ENCODE data around the gene C1orf159. TPM values are rescaled to one million over a fixed set of nuclear protein-coding genes. Genes with fewer than 3 reads are reported as not detected.

Gene C1orf159
- total RNA-seq, 1 experiment from 2014 or later, result 32.4 TPM

GRCh38 chr1:1060281-1061000 is 55.4 kb downstream of the C1orf159 start:
- H3K27me3 Mint-ChIP-seq (ENCODE audit: unreplicated experiment), result no peaks in the 10 kb centered on the region
- H3K9me3 Mint-ChIP-seq (ENCODE audit: low read depth, unreplicated experiment), result no peaks in the 10 kb centered on the region
- DNase-seq, result no peak
- peak overlapping the region; percentile 70 for H3K27ac Mint-ChIP-seq (ENCODE audit: unreplicated experiment)
- intact Hi-C loops (cut with micrococcal nuclease; ENCODE audit: unreplicated experiment), result no loop called here
- BruUV-seq (replicated peaks), result no TSS peak
- peaks cover 82% of the 10 kb centered on the region for H3K36me3 Mint-ChIP-seq (ENCODE audit: insufficient read depth, unreplicated experiment)
- TF ChIP-seq CTCF (IDR thresholded peaks at IDR 0.05; ENCODE audit: unreplicated experiment), result no peak
- CTCF ChIA-PET, result interaction anchor here (0.6 to 1.8 kb wide), 2 partner anchors 55 to 231 kb away, joined by 4 read pairs; partner anchors contain the start of gene C1orf159
- no peaks in the 10 kb centered on the region for H3K4me1 Mint-ChIP-seq (ENCODE audit: low read depth, unreplicated experiment)
- peak overlapping the region; percentile 73 for H3K4me3 Mint-ChIP-seq (ENCODE audit: low read depth, unreplicated experiment)

DNA sequence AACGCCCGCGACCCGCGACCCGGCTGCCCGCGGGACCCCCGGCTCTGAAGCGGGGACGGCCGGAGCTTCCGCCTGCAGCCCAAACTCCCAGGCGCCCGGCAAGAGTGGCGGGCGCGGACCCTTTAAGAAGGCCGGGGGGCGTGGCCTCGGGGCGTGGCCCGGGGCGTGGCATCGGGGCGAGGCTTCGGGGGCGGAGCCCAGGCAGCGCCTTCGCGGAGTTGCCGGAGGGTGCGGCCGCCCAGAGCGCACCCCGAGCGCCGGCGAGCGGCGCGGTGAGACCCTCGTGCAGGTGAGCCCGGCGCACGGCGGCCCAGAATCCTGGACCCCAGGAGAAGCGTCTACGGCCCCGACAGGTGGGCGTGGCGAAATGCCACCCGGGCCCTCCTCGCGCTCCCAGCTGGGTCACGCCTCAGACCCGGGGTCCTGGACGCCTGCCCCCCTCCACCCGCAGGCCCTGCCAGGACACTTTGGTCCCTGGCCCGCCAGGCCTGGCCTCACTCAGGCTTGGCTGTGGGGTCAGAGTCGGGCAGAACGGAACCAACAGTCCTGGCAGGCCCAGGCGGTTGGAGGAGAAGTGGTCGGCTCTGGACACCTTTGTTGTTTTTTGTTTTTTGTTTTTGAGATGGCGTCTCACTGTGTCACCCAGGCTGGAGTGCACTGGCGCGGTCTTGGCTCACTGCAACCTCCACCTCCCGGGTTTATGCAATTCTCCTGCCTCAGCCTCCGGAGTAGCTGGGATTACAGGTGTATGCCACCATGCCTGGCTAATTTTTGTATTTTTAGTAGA is 56.2 kb downstream of the C1orf159 start:
- CTCF ChIA-PET, result interaction anchor here (0.6 to 1.8 kb wide), 3 partner anchors 47 to 232 kb away, joined by 3 to 4 read pairs (median 4); partner anchors contain the start of genes C1orf159 and ISG15
- Mint-ChIP-seq H3K27ac (ENCODE audit: unreplicated experiment) (peak overlapping the region; percentile 70), H3K4me3 (ENCODE audit: low read depth, unreplicated experiment) (peak overlapping the region; percentile 73), H3K4me1 (ENCODE audit: low read depth, unreplicated experiment) (no peaks in the 10 kb centered on the region), H3K36me3 (ENCODE audit: insufficient read depth, unreplicated experiment) (peaks cover 86% of the 10 kb centered on the region), H3K27me3 (ENCODE audit: unreplicated experiment) (no peaks in the 10 kb centered on the region), H3K9me3 (ENCODE audit: low read depth, unreplicated experiment) (no peaks in the 10 kb centered on the region)
- DNase-seq, result peak; percentile 93
- no peak for TF ChIP-seq CTCF (IDR thresholded peaks at IDR 0.05; ENCODE audit: unreplicated experiment)
- intact Hi-C loops (cut with micrococcal nuclease; ENCODE audit: unreplicated experiment), result loop anchor here (5.0 kb wide), 1 partner anchor 37 kb away; the partner anchor contains the start of gene AGRN
- TSS peak; percentile 80 for BruUV-seq (replicated peaks)

DNA sequence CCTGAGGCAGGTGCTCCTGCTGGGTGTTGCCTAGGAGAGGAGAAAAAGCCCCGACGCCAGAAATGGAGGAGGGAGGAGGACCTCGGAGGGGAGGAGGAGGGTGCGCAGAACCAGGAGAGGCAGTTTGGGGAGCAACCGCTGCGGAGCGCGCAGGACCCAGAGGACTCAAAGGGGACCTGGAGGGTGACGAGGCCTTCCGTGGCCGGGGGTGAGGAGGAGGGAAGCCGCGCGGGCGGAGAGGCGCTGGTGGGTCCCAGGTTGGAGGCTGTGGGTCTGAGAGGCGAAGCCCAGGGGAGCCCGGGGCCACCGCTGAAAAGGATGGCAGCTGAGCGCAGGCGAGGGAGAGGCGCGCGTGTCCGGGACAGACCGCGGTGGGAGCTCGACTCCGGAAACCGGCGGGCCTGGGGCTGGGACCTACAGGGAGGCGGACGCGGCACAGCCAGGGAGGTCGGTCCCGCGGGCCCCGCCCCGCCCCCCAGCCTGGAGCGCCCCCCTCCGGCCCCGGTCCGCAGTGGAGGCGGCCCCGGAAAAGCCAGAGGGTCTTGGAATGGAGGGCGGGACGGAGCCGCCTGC is 56.9 kb downstream of the C1orf159 start:
- intact Hi-C loops (cut with micrococcal nuclease; ENCODE audit: unreplicated experiment), result loop anchor here (5.0 kb wide), 1 partner anchor 37 kb away; the partner anchor contains the start of gene AGRN
- Mint-ChIP-seq H3K36me3 (ENCODE audit: insufficient read depth, unreplicated experiment) (peaks cover 82% of the 10 kb centered on the region), H3K27me3 (ENCODE audit: unreplicated experiment) (no peaks in the 10 kb centered on the region), H3K9me3 (ENCODE audit: low read depth, unreplicated experiment) (no peaks in the 10 kb centered on the region), H3K4me1 (ENCODE audit: low read depth, unreplicated experiment) (no peaks in the 10 kb centered on the region), H3K4me3 (ENCODE audit: low read depth, unreplicated experiment) (peak overlapping the region; percentile 73), H3K27ac (ENCODE audit: unreplicated experiment) (peak overlapping the region; percentile 78)
- CTCF ChIA-PET, result interaction anchor here (1.1 to 1.8 kb wide), 3 partner anchors 15 to 233 kb away, joined by 3 to 4 read pairs (median 3); partner anchors contain the start of genes ISG15 and RNF223
- TF ChIP-seq CTCF (IDR thresholded peaks at IDR 0.05; ENCODE audit: unreplicated experiment), result peak; percentile 51
- peak; percentile 38 for DNase-seq
- no TSS peak for BruUV-seq (replicated peaks)

Measured in Calu3 (cell line).